ENCODE results near the gene YDJC. TPM values are rescaled to one million over a fixed set of nuclear protein-coding genes. Genes with fewer than 3 reads are reported as not detected.
"Not testable (repeated sequence)": the region's sequence is repeated elsewhere in the genome, so short reads cannot be mapped to it uniquely, and the experiment has no call there.

Gene YDJC
- total and polyA plus RNA-seq, 2 donors (not counting 1 experiment from before 2014, with no cell fraction given) = 4.7 to 10.4 TPM

- Histone ChIP-seq H3K9ac (ENCODE audit: insufficient read depth, low read length) (no peak overlapping the region), H2AFZ (ENCODE audit: low read length) (no peak overlapping the region), H3K79me2 (ENCODE audit: control insufficient read depth, insufficient read depth, low read length) (peaks cover 75% of the 10 kb centered on the region), H3K27me3 (ENCODE audit: control insufficient read depth, insufficient read depth, low read length) (no peaks in the 10 kb centered on the region), H3K27ac (ENCODE audit: insufficient read depth, low read length) (no peak overlapping the region), H3K36me3 (ENCODE audit: control insufficient read depth, insufficient read depth, low read length) (peaks cover 5% of the 10 kb centered on the region), H3K9me3 (ENCODE audit: control insufficient read depth, insufficient read depth, low read depth, low read length) (no peaks in the 10 kb centered on the region), H4K20me1 (ENCODE audit: control insufficient read depth, extremely low read depth, insufficient read depth, low read length) (no peaks in the 10 kb centered on the region), H3K4me2 (ENCODE audit: extremely low read depth, insufficient read depth, low read length) (no peak overlapping the region), H3K4me1 (ENCODE audit: control insufficient read depth, extremely low read depth, insufficient read depth, low read length) (no peaks in the 10 kb centered on the region), H3K4me3 (replicated peaks in 1 of 4; ENCODE audit: control extremely low read depth in 1 of 4, insufficient read depth in 1 of 4, low read depth in 3 of 4, low read length in 4 of 4) (no peak overlapping the region)
- no peak for TF ChIP-seq EZH2 (IDR thresholded peaks at IDR 0.05; ENCODE audit: low read length, missing control alignments)
- no peak for TF ChIP-seq CTCF (conservative IDR thresholded peaks at IDR 0.05 in 1 of 2, IDR thresholded peaks at IDR 0.05 in 1 of 2; ENCODE audit: low read depth in 1 of 2, low read length in 2 of 2)
- DNase-seq (ENCODE audit: low read depth in 2 of 2) = no peak
Observed at GRCh38 chr22:21599053-21599893, 30.5 kb downstream of the YDJC start.

- Histone ChIP-seq H3K9ac (ENCODE audit: insufficient read depth, low read length) (no peak overlapping the region), H4K20me1 (ENCODE audit: control insufficient read depth, extremely low read depth, insufficient read depth, low read length) (no peaks in the 10 kb centered on the region), H3K79me2 (ENCODE audit: control insufficient read depth, insufficient read depth, low read length) (peaks cover 82% of the 10 kb centered on the region), H2AFZ (ENCODE audit: low read length) (no peak overlapping the region), H3K27ac (ENCODE audit: insufficient read depth, low read length) (no peak overlapping the region), H3K4me3 (replicated peaks in 1 of 4; ENCODE audit: control extremely low read depth in 1 of 4, insufficient read depth in 1 of 4, low read depth in 3 of 4, low read length in 4 of 4) (no peak overlapping the region), H3K27me3 (ENCODE audit: control insufficient read depth, insufficient read depth, low read length) (no peaks in the 10 kb centered on the region), H3K4me2 (ENCODE audit: extremely low read depth, insufficient read depth, low read length) (no peak overlapping the region), H3K4me1 (ENCODE audit: control insufficient read depth, extremely low read depth, insufficient read depth, low read length) (no peaks in the 10 kb centered on the region), H3K36me3 (ENCODE audit: control insufficient read depth, insufficient read depth, low read length) (peaks cover 12% of the 10 kb centered on the region), H3K9me3 (ENCODE audit: control insufficient read depth, insufficient read depth, low read depth, low read length) (no peaks in the 10 kb centered on the region)
- no peak for TF ChIP-seq EZH2 (IDR thresholded peaks at IDR 0.05; ENCODE audit: low read length, missing control alignments)
- no peak for TF ChIP-seq CTCF (conservative IDR thresholded peaks at IDR 0.05 in 1 of 2, IDR thresholded peaks at IDR 0.05 in 1 of 2; ENCODE audit: low read depth in 1 of 2, low read length in 2 of 2)
- no peak for DNase-seq (ENCODE audit: low read depth in 2 of 2)
Observed at GRCh38 chr22:21598302-21598701, 31.5 kb downstream of the YDJC start.

- H3K36me3 ChIP-seq (ENCODE audit: control insufficient read depth, insufficient read depth, low read length) = peaks cover 15% of the 10 kb centered on the region
- H3K79me2 ChIP-seq (ENCODE audit: control insufficient read depth, insufficient read depth, low read length) = peaks cover 85% of the 10 kb centered on the region
Observed at GRCh38 chr22:21596356-21597135, 33.3 kb downstream of the YDJC start.

More at GRCh38 chr22:21596356-21597135, 33.3 kb downstream of the YDJC start:
- H3K9me3 ChIP-seq (ENCODE audit: control insufficient read depth, insufficient read depth, low read depth, low read length); H4K20me1 ChIP-seq (ENCODE audit: control insufficient read depth, extremely low read depth, insufficient read depth, low read length); H3K4me1 ChIP-seq (ENCODE audit: control insufficient read depth, extremely low read depth, insufficient read depth, low read length); H2AFZ ChIP-seq (ENCODE audit: low read length); H3K27me3 ChIP-seq (ENCODE audit: control insufficient read depth, insufficient read depth, low read length); H3K9ac ChIP-seq (ENCODE audit: insufficient read depth, low read length); H3K27ac ChIP-seq (ENCODE audit: insufficient read depth, low read length); DNase-seq (ENCODE audit: low read depth in 2 of 2); H3K4me2 ChIP-seq (ENCODE audit: extremely low read depth, insufficient read depth, low read length); H3K4me3 ChIP-seq (replicated peaks in 1 of 4; ENCODE audit: control extremely low read depth in 1 of 4, insufficient read depth in 1 of 4, low read depth in 3 of 4, low read length in 4 of 4): not testable (repeated sequence)

All from fibroblast of lung (primary cell).